Measurements from ENCODE around the gene YTHDC2. TPM values are rescaled to one million over a fixed set of nuclear protein-coding genes. Genes with fewer than 3 reads are reported as not detected.

The YTHDC2 gene
- total and polyA plus RNA-seq, 10 of the 15 experiments (the other 5 are each of a cell fraction or from before 2014, with no cell fraction given) = 3.8 to 25.8 (median 16.4) TPM

- no peak for TF ChIP-seq REST (IDR thresholded peaks at IDR 0.05; ENCODE audit: low read depth, low read length)
- no peak for TF ChIP-seq IRF4 (IDR thresholded peaks at IDR 0.05; ENCODE audit: low read depth, low read length)
- TF ChIP-seq ZBTB33 (IDR thresholded peaks at IDR 0.05) = no peak
- TF ChIP-seq MTA2 (IDR thresholded peaks at IDR 0.05; ENCODE audit: low read depth) = no peak; the same call in 1 of the 2 replicates
- TF ChIP-seq TARDBP (IDR thresholded peaks at IDR 0.05; ENCODE audit: borderline replicate concordance) = no peak; the same call in 1 of the 2 replicates
- TF ChIP-seq IRF3 (IDR thresholded peaks at IDR 0.05) = no peak
- no peak for TF ChIP-seq CEBPB (IDR thresholded peaks at IDR 0.05; ENCODE audit: borderline replicate concordance in 1 of 2, low read depth in 2 of 2, low read length in 2 of 2)
- peak; percentile 56 for TF ChIP-seq MEF2B (IDR thresholded peaks at IDR 0.05; ENCODE audit: partially characterized antibody, poor library complexity, severe bottlenecking)
- TF ChIP-seq HDAC6 (IDR thresholded peaks at IDR 0.05; ENCODE audit: unreplicated experiment) = no peak
- peak; percentile 95 for TF ChIP-seq YY1 (IDR thresholded peaks at IDR 0.05; ENCODE audit: low read depth, low read length)
- peak; percentile 85; the same call in 1 of the 2 replicates for TF ChIP-seq RB1 (IDR thresholded peaks at IDR 0.05; ENCODE audit: borderline replicate concordance)
- TF ChIP-seq RELA (IDR thresholded peaks at IDR 0.05; ENCODE audit: borderline replicate concordance, partially characterized antibody) = peak; percentile 65
- peak; percentile 30; the same call in 1 of the 2 replicates for TF ChIP-seq MLLT1 (IDR thresholded peaks at IDR 0.05)
- no peak for TF ChIP-seq ZZZ3 (IDR thresholded peaks at IDR 0.05; ENCODE audit: control insufficient read depth, insufficient read length, low read depth)
- no peak for TF ChIP-seq CBX5 (IDR thresholded peaks at IDR 0.05; ENCODE audit: low read depth)
- TF ChIP-seq ESRRA (IDR thresholded peaks at IDR 0.05; ENCODE audit: low read length) = no peak
- 0 out of 2 replicates have a peak, but pooled peaks have one; percentile 5 for TF ChIP-seq ZSCAN29 (IDR thresholded peaks at IDR 0.05)
- no peak; the same call in 1 of the 2 replicates for TF ChIP-seq RFX5 (IDR thresholded peaks at IDR 0.05; ENCODE audit: low read depth, low read length)
- TF ChIP-seq TCF3 (IDR thresholded peaks at IDR 0.05; ENCODE audit: borderline replicate concordance, insufficient read depth, low read depth, low read length) = no peak
- TF ChIP-seq NBN (IDR thresholded peaks at IDR 0.05) = peak; percentile 98
- no peak; the same call in 1 of the 2 replicates for TF ChIP-seq ZNF207 (IDR thresholded peaks at IDR 0.05; ENCODE audit: borderline replicate concordance)
- TF ChIP-seq MXI1 (IDR thresholded peaks at IDR 0.05; ENCODE audit: low read depth, low read length) = no peak
- no peak for TF ChIP-seq FOXK2 (IDR thresholded peaks at IDR 0.05)
Observed at GRCh38 chr5:113513384-113514288, at the start of gene YTHDC2 (continued).
